CD8-positive, alpha-beta memory T cell (primary cell): ENCODE results near the gene MYH3. TPM values are rescaled to one million over a fixed set of nuclear protein-coding genes. Genes with fewer than 3 reads are reported as not detected.
A peak's percentile ranks its signal among the peaks of the same experiment; 100 is the strongest.

Experiments
- CTCF ChIA-PET: fragments of 350-600 bp; sonication (Branson Sonifier 250); formaldehyde crosslinking; loops from one replicate; lab custom pipeline; 2021; ENCODE audit warnings: antibody characterized with exemption; lab: Charles Lee
- POLR2A ChIA-PET: fragments of 350-600 bp; sonication (Branson Sonifier 250); formaldehyde crosslinking; loops from one replicate; lab custom pipeline; 2021; ENCODE audit warnings: antibody characterized with exemption; lab: Charles Lee
- DNase-seq, 5 donors: peaks; one replicate each; pipeline versions ENCODE4 v3.0.0 to v3.0.0-alpha.2; 2020 to 2022; ENCODE audit warnings: mixed read lengths in 1 of 5
- H3K27ac ChIP-seq: one replicate; pipeline ENCODE4 v1.7.0; 2013; ENCODE audit warnings: low read depth, mild to moderate bottlenecking, low read length, moderate library complexity
- H3K27me3 ChIP-seq: 2 replicates; pipeline ENCODE4 v1.7.0; 2013; ENCODE audit warnings: low read length, mild to moderate bottlenecking; ENCODE audit not compliant: insufficient read depth, poor library complexity, severe bottlenecking
- H3K36me3 ChIP-seq: 2 replicates; pipeline ENCODE4 v1.7.0; 2013; ENCODE audit warnings: mild to moderate bottlenecking, low read length, moderate library complexity; ENCODE audit not compliant: insufficient read depth
- H3K4me1 ChIP-seq: 2 replicates; pipeline ENCODE4 v1.7.0; 2013; ENCODE audit warnings: mild to moderate bottlenecking, low read length, moderate library complexity; ENCODE audit not compliant: insufficient read depth
- H3K4me3 ChIP-seq: 2 replicates; pipeline ENCODE4 v1.7.0; 2013; ENCODE audit warnings: mild to moderate bottlenecking, low read length
- H3K9me3 ChIP-seq: 2 replicates; pipeline ENCODE4 v1.7.0; 2013; ENCODE audit warnings: mild to moderate bottlenecking, low read length
- H3K27ac Mint-ChIP-seq, 8 donors: one replicate each; pipeline ENCODE4 v1.8.0; 2020 to 2021; ENCODE audit warnings: mixed read lengths in 8 of 8, mild to moderate bottlenecking in 6 of 8, inconsistent platforms in 3 of 8, moderate library complexity in 3 of 8
- H3K27me3 Mint-ChIP-seq, 2 donors: one replicate each; pipeline ENCODE4 v1.8.0; 2020 to 2021; ENCODE audit warnings: mixed read lengths in 2 of 2, mild to moderate bottlenecking in 1 of 2, moderate library complexity in 1 of 2
- H3K36me3 Mint-ChIP-seq, 3 donors: one replicate each; pipeline ENCODE4 v1.8.0; 2020 to 2021; ENCODE audit warnings: mixed read lengths in 3 of 3, inconsistent platforms in 1 of 3, mild to moderate bottlenecking in 1 of 3
- H3K4me1 Mint-ChIP-seq, 3 donors: one replicate each; pipeline ENCODE4 v1.8.0; 2020 to 2021; ENCODE audit warnings: mixed read lengths in 3 of 3, inconsistent platforms in 1 of 3, mild to moderate bottlenecking in 1 of 3
- H3K4me3 Mint-ChIP-seq, 7 donors: one replicate each; pipeline ENCODE4 v1.8.0; 2020 to 2021; ENCODE audit warnings: mixed read lengths in 7 of 7, mild to moderate bottlenecking in 6 of 7, moderate library complexity in 4 of 7, inconsistent platforms in 2 of 7
- H3K9me3 Mint-ChIP-seq, 5 donors: one replicate each; pipeline ENCODE4 v1.8.0; 2020 to 2022; ENCODE audit warnings: mixed read lengths in 5 of 5, mild to moderate bottlenecking in 3 of 5, moderate library complexity in 2 of 5, inconsistent platforms in 1 of 5
- polyA plus RNA-seq: library from polyadenylated mRNA; unstranded; fragments of 300-500 nt; fragmentation: Illumina TruSeq; gene quantifications from one replicate; pipeline ENCODE4 v1.2.3, GENCODE V29; 2021
- total RNA-seq, 2 experiments: library from RNA; stranded (reverse); gene quantifications; one replicate each; pipeline ENCODE4 v1.2.3, GENCODE V29; 2021

The MYH3 gene
- total and polyA plus RNA-seq, 3 experiments from 2014 or later: 2.6 to 3.5 TPM; not detected in 1

DNA sequence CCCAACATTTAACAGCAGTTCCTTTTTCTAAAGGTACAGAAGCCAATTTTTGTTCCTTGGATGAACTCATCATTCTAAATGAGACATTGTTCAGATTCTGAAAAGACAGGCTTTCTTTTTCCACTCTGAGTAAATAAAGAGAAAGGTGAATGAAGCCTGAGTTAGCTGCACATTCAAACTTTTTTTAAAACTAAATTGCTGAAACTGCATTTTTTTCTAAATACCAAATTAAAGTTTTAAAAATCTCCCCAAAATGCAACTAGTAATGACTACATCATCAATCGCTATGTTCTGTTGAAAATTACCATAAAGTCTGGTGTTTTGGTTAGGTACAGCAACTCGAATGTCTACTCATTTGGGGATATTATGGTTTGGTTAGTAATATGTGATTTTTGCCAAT is 30.4 kb upstream of the MYH3 start:
- Mint-ChIP-seq H3K27me3 (no peaks in the 10 kb centered on the region), H3K36me3 (peaks cover 11 to 82% (median 25%) of the 10 kb centered on the region in 3 donors), H3K4me3 (no peak overlapping the region), H3K9me3 (no peaks in the 10 kb centered on the region), H3K27ac (no peak overlapping the region), H3K4me1 (peaks cover 21 to 31% (median 28%) of the 10 kb centered on the region in 3 donors)
- Histone ChIP-seq H3K36me3 (peaks cover 50% of the 10 kb centered on the region), H3K27me3 (no peaks in the 10 kb centered on the region), H3K9me3 (no peaks in the 10 kb centered on the region), H3K27ac (no peak overlapping the region), H3K4me1 (no peaks in the 10 kb centered on the region), H3K4me3 (no peak overlapping the region)
- POLR2A ChIA-PET: no interaction called here
- CTCF ChIA-PET: no interaction called here
- DNase-seq: no peak

DNA sequence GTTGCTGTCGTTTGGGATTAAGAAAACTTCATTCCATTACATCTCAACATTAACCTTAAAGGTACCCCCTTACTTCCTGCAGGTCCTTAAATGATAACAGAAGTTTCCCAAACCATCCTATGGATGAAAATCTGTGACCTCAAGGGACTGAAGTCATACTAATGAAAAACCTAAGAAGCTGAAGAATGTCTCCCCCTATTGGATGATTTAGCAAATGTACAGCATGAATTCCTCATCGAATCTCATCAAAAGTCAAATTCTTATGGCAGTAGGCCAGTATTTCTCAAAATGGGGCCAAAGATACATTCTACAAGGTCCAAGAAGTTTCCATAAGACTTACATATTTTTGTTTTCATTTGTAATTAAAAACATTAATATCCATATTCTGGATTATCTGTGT is 26.7 kb upstream of the MYH3 start:
- Histone ChIP-seq H3K27me3 (no peaks in the 10 kb centered on the region), H3K4me1 (no peaks in the 10 kb centered on the region), H3K9me3 (no peaks in the 10 kb centered on the region), H3K4me3 (no peak overlapping the region), H3K36me3 (peaks cover 59% of the 10 kb centered on the region), H3K27ac (no peak overlapping the region)
- H3K4me3 Mint-ChIP-seq: no peak overlapping the region
- peak in 1 of 5 donors; percentile 7 for DNase-seq
- CTCF ChIA-PET: interaction anchor here (0.7 kb wide), 1 partner anchor 30 kb away, joined by 3 read pairs; no protein-coding TSS in a partner anchor
- POLR2A ChIA-PET: no interaction called here
- H3K4me1 Mint-ChIP-seq: peaks cover 0 to 8% (median 7%) of the 10 kb centered on the region in 3 donors
- peaks cover 9 to 82% (median 20%) of the 10 kb centered on the region in 3 donors for H3K36me3 Mint-ChIP-seq
- H3K27ac Mint-ChIP-seq: peak overlapping the region in 1 of 8 donors; percentile 74
- no peaks in the 10 kb centered on the region for H3K9me3 Mint-ChIP-seq
- no peaks in the 10 kb centered on the region for H3K27me3 Mint-ChIP-seq

DNA sequence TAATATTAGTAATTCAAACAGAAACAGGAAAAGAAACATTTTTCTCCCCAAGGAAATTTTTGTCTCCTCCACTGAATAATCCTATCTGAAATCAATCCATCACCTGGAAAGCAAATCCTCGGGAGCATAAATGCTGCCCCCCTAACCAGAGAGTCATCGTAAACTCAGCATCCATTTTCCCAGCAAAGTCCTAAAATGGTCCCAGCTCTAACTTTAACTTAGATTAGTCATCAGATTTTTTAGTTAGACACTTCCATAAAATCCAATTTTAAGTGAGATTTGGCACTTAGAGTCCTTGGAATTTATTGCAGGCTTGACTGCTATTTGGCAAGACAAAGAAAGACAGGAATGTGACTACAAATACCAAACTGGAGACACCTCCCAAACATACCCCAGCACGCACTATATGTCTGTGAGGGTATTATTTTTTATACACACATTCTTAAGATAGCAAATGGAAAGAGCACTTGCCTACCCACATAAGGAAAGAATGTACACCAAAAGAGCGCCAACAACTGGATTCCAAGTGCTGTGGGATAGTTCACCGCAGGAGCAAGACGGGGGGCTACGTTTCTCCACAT is 24.8 kb upstream of the MYH3 start:
- POLR2A ChIA-PET: no interaction called here
- Histone ChIP-seq H3K27me3 (no peaks in the 10 kb centered on the region), H3K4me3 (no peak overlapping the region), H3K9me3 (no peaks in the 10 kb centered on the region), H3K27ac (no peak overlapping the region), H3K4me1 (no peaks in the 10 kb centered on the region), H3K36me3 (peaks cover 51% of the 10 kb centered on the region)
- Mint-ChIP-seq H3K4me3 (no peak overlapping the region), H3K4me1 (peaks cover 0 to 3% (median 0%) of the 10 kb centered on the region in 3 donors), H3K36me3 (peaks cover 9 to 88% (median 26%) of the 10 kb centered on the region in 3 donors), H3K9me3 (no peaks in the 10 kb centered on the region), H3K27ac (no peak overlapping the region), H3K27me3 (no peaks in the 10 kb centered on the region)
- CTCF ChIA-PET: no interaction called here
- DNase-seq: no peak

- H3K4me1 Mint-ChIP-seq: no peaks in the 10 kb centered on the region
- H3K27ac Mint-ChIP-seq: no peak overlapping the region
Measured at GRCh38 chr17:10674704-10675103, 17.6 kb upstream of the MYH3 start.

GRCh38 chr17:10673312-10673711 is 16.2 kb upstream of the MYH3 start:
- no peak for DNase-seq
- POLR2A ChIA-PET: no interaction called here
- CTCF ChIA-PET: no interaction called here

More at GRCh38 chr17:10674704-10675103, 17.6 kb upstream of the MYH3 start:
- peaks cover 0 to 66% (median 11%) of the 10 kb centered on the region in 3 donors for H3K36me3 Mint-ChIP-seq
- H3K9me3 Mint-ChIP-seq: no peaks in the 10 kb centered on the region
- H3K27me3 Mint-ChIP-seq: no peaks in the 10 kb centered on the region
- H3K4me3 ChIP-seq: no peak overlapping the region
- H3K27me3 ChIP-seq: no peaks in the 10 kb centered on the region
- H3K4me3 Mint-ChIP-seq: no peak overlapping the region
- ChIA-PET POLR2A (no interaction called here), CTCF (interaction anchor here (2.2 kb wide), 1 partner anchor 28 kb away, joined by 8 read pairs; no protein-coding TSS in a partner anchor)
- peaks cover 6% of the 10 kb centered on the region for H3K36me3 ChIP-seq
- no peak overlapping the region for H3K27ac ChIP-seq
- no peak for DNase-seq
- no peaks in the 10 kb centered on the region for H3K9me3 ChIP-seq
- H3K4me1 ChIP-seq: no peaks in the 10 kb centered on the region

GRCh38 chr17:10668775-10669174 is 11.7 kb upstream of the MYH3 start:
- Histone ChIP-seq H3K9me3 (no peaks in the 10 kb centered on the region), H3K27ac (no peak overlapping the region), H3K4me1 (no peaks in the 10 kb centered on the region), H3K27me3 (no peaks in the 10 kb centered on the region), H3K4me3 (no peak overlapping the region), H3K36me3 (no peaks in the 10 kb centered on the region)
- H3K4me1 Mint-ChIP-seq: no peaks in the 10 kb centered on the region
- peaks cover 0 to 31% (median 5%) of the 10 kb centered on the region in 3 donors for H3K36me3 Mint-ChIP-seq
- ChIA-PET CTCF (no interaction called here), POLR2A (no interaction called here)
- no peak overlapping the region for H3K4me3 Mint-ChIP-seq
- H3K27ac Mint-ChIP-seq: no peak overlapping the region
- no peak for DNase-seq
- no peaks in the 10 kb centered on the region for H3K9me3 Mint-ChIP-seq
- H3K27me3 Mint-ChIP-seq: no peaks in the 10 kb centered on the region

More at GRCh38 chr17:10673312-10673711, 16.2 kb upstream of the MYH3 start:
- Mint-ChIP-seq H3K9me3 (no peaks in the 10 kb centered on the region), H3K27me3 (no peaks in the 10 kb centered on the region), H3K27ac (no peak overlapping the region), H3K4me3 (no peak overlapping the region), H3K4me1 (no peaks in the 10 kb centered on the region), H3K36me3 (peaks cover 0 to 53% (median 11%) of the 10 kb centered on the region in 3 donors)
- H3K36me3 ChIP-seq: peaks cover 6% of the 10 kb centered on the region
- H3K27me3 ChIP-seq: no peaks in the 10 kb centered on the region
- H3K4me1 ChIP-seq: no peaks in the 10 kb centered on the region
- H3K4me3 ChIP-seq: no peak overlapping the region
- H3K27ac ChIP-seq: no peak overlapping the region
- no peaks in the 10 kb centered on the region for H3K9me3 ChIP-seq

GRCh38 chr17:10666906-10667305 is 9.8 kb upstream of the MYH3 start:
- Histone ChIP-seq H3K27ac (no peak overlapping the region), H3K36me3 (no peaks in the 10 kb centered on the region), H3K27me3 (no peaks in the 10 kb centered on the region), H3K9me3 (no peaks in the 10 kb centered on the region), H3K4me3 (no peak overlapping the region), H3K4me1 (no peaks in the 10 kb centered on the region)
- Mint-ChIP-seq H3K36me3 (peaks cover 0 to 23% (median 5%) of the 10 kb centered on the region in 3 donors), H3K27ac (no peak overlapping the region), H3K4me1 (no peaks in the 10 kb centered on the region), H3K4me3 (no peak overlapping the region), H3K9me3 (no peaks in the 10 kb centered on the region), H3K27me3 (no peaks in the 10 kb centered on the region)
- DNase-seq: no peak
- CTCF ChIA-PET: no interaction called here
- POLR2A ChIA-PET: no interaction called here

- CTCF ChIA-PET: interaction anchor here (1.7 kb wide), 1 partner anchor 18 kb away, joined by 6 read pairs; no protein-coding TSS in a partner anchor
- no peaks in the 10 kb centered on the region for H3K9me3 ChIP-seq
- Mint-ChIP-seq H3K27ac (no peak overlapping the region), H3K27me3 (no peaks in the 10 kb centered on the region), H3K36me3 (peaks cover 2 to 25% (median 10%) of the 10 kb centered on the region in 3 donors), H3K9me3 (no peaks in the 10 kb centered on the region), H3K4me1 (no peaks in the 10 kb centered on the region), H3K4me3 (no peak overlapping the region)
- no peaks in the 10 kb centered on the region for H3K36me3 ChIP-seq
- H3K27ac ChIP-seq: no peak overlapping the region
- no peak for DNase-seq
- no peaks in the 10 kb centered on the region for H3K27me3 ChIP-seq
- H3K4me1 ChIP-seq: no peaks in the 10 kb centered on the region
- POLR2A ChIA-PET: no interaction called here
- no peak overlapping the region for H3K4me3 ChIP-seq
Measured at GRCh38 chr17:10664571-10664970, 7.5 kb upstream of the MYH3 start.
